CD4-positive, alpha-beta T cell (primary cell): ENCODE results near the gene ADAMTSL1. TPM values are rescaled to one million over a fixed set of nuclear protein-coding genes. Genes with fewer than 3 reads are reported as not detected.

ENCODE experiments used
- ATAC-seq: fragments of 200-7000 bp; cut with Tn5 transposase; one replicate; pipeline ENCODE4 v1.10.0; 2022; ENCODE audit warnings: mild to moderate bottlenecking; ENCODE audit not compliant: poor library complexity
- CTCF ChIA-PET: fragments of 350-600 bp; sonication (Branson Sonifier 250); formaldehyde crosslinking; loops from one replicate; lab custom pipeline; 2021; ENCODE audit warnings: antibody characterized with exemption, inconsistent platforms; lab: Charles Lee
- POLR2A ChIA-PET: fragments of 350-600 bp; sonication (Branson Sonifier 250); formaldehyde crosslinking; loops from one replicate; lab custom pipeline; 2021; ENCODE audit warnings: antibody characterized with exemption, inconsistent platforms; lab: Charles Lee
- DNase-seq, 14 experiments: peaks; one replicate each; pipeline ENCODE4 v3.0.0-alpha.2; 2013 to 2020; ENCODE audit warnings: mixed read lengths in 2 of 14
- H3K27ac ChIP-seq, 2 donors: one replicate each; pipeline versions ENCODE4 v1.5.1 to v1.7.0; 2013; ENCODE audit warnings: low read length in 2 of 2, low read depth in 1 of 2, mild to moderate bottlenecking in 1 of 2
- H3K27me3 ChIP-seq, 2 experiments: 1 replicate in 1 of 2; 2 replicates in 1 of 2; pipeline versions ENCODE4 v1.6.1 to v1.7.0; 2013; ENCODE audit warnings: low read length in 2 of 2, control low read depth in 1 of 2, mild to moderate bottlenecking in 1 of 2, moderate library complexity in 1 of 2; ENCODE audit not compliant: insufficient read depth in 2 of 2, control insufficient read depth in 1 of 2
- H3K36me3 ChIP-seq: one replicate; pipeline ENCODE4 v1.6.1; 2013; ENCODE audit warnings: low read length, control low read depth; ENCODE audit not compliant: insufficient read depth
- H3K4me1 ChIP-seq: one replicate; pipeline ENCODE4 v1.6.1; 2013; ENCODE audit warnings: low read length, control low read depth; ENCODE audit not compliant: insufficient read depth
- H3K4me3 ChIP-seq: one replicate; pipeline ENCODE4 v1.5.1; 2013; ENCODE audit warnings: mild to moderate bottlenecking, low read length, moderate library complexity
- H3K9me3 ChIP-seq, 2 experiments: 1 replicate in 1 of 2; 2 replicates in 1 of 2; pipeline versions ENCODE4 v1.6.1 to v1.7.0; 2013; ENCODE audit warnings: low read length in 2 of 2, mild to moderate bottlenecking in 2 of 2, control low read depth in 1 of 2, moderate library complexity in 1 of 2; ENCODE audit not compliant: control insufficient read depth in 1 of 2, insufficient read depth in 1 of 2
- H3K27ac Mint-ChIP-seq: one replicate; pipeline ENCODE4 v1.8.0; 2020; ENCODE audit warnings: mixed read lengths
- H3K27me3 Mint-ChIP-seq: one replicate; pipeline ENCODE4 v1.8.0; 2021; ENCODE audit warnings: mixed read lengths
- H3K36me3 Mint-ChIP-seq: one replicate; pipeline ENCODE4 v1.8.0; 2021; ENCODE audit warnings: low read depth, mixed read lengths
- H3K4me1 Mint-ChIP-seq: one replicate; pipeline ENCODE4 v1.8.0; 2021; ENCODE audit warnings: low read depth, mixed read lengths
- H3K4me3 Mint-ChIP-seq: one replicate; pipeline ENCODE4 v1.8.0; 2020; ENCODE audit warnings: mild to moderate bottlenecking, mixed read lengths
- H3K9me3 Mint-ChIP-seq: one replicate; pipeline ENCODE4 v1.8.0; 2020; ENCODE audit warnings: mixed read lengths
- intact Hi-C, 2 experiments: fragments of 100-400 bp; cut with DNase I in 1 of 2; cut with micrococcal nuclease in 1 of 2; formaldehyde crosslinking; loops; one replicate each; pipeline versions ENCODE4 v1.15.1 to v1.9.0; 2023 to 2025; cut with DNase I, micrococcal nuclease
- total RNA-seq, 174 experiments: library from RNA in 2 of 174; stranded (reverse) in 2 of 174; gene quantifications; one replicate each; pipeline ENCODE4 v1.2.3 and lab custom pipeline; 2021 to 2026
- TF ChIP-seq, protein P1 (sequence below): fragments of 200-600 bp; IDR thresholded peaks from one replicate; pipeline ENCODE4 v1.8.0; 2022; ENCODE audit warnings: antibody characterized with exemption, mild to moderate bottlenecking

The ADAMTSL1 gene
- total RNA-seq, 2 experiments from 2014 or later = not detected

DNA sequence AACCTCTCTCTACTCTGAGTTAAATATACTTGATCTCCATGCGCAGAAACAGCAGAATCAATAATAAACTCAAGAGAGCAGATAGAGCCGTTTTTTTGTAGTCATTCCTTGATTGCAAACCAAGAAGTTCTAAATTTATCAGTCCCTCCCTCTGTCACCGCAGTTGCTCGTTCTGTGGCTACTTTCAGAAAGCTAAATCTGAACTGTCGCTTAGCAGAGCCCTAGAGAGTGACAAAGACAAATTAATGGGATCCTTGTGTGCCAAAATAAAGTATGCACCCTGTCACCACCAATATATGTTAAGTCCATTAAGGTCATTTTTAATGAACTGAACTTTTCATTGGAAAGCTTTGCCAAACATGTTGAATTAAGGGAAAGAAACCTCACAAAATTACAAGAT lies 218.3 kb downstream of the ADAMTSL1 start:
- Histone ChIP-seq H3K4me3 (no peak overlapping the region), H3K27ac (no peak overlapping the region), H3K4me1 (no peaks in the 10 kb centered on the region), H3K27me3 (no peaks in the 10 kb centered on the region), H3K36me3 (no peaks in the 10 kb centered on the region), H3K9me3 (peaks cover 4 to 7% of the 10 kb centered on the region in 2 experiments)
- no peaks in the 10 kb centered on the region for H3K27me3 Mint-ChIP-seq
- ATAC-seq = no peak
- H3K27ac Mint-ChIP-seq = no peak overlapping the region
- H3K4me3 Mint-ChIP-seq = no peak overlapping the region
- no peak for DNase-seq
- TF ChIP-seq, protein P1, sequence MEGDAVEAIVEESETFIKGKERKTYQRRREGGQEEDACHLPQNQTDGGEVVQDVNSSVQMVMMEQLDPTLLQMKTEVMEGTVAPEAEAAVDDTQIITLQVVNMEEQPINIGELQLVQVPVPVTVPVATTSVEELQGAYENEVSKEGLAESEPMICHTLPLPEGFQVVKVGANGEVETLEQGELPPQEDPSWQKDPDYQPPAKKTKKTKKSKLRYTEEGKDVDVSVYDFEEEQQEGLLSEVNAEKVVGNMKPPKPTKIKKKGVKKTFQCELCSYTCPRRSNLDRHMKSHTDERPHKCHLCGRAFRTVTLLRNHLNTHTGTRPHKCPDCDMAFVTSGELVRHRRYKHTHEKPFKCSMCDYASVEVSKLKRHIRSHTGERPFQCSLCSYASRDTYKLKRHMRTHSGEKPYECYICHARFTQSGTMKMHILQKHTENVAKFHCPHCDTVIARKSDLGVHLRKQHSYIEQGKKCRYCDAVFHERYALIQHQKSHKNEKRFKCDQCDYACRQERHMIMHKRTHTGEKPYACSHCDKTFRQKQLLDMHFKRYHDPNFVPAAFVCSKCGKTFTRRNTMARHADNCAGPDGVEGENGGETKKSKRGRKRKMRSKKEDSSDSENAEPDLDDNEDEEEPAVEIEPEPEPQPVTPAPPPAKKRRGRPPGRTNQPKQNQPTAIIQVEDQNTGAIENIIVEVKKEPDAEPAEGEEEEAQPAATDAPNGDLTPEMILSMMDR = no peak
- POLR2A ChIA-PET = no interaction called here
- H3K36me3 Mint-ChIP-seq = no peaks in the 10 kb centered on the region
- H3K4me1 Mint-ChIP-seq = no peaks in the 10 kb centered on the region
- H3K9me3 Mint-ChIP-seq = peaks cover 11% of the 10 kb centered on the region
- CTCF ChIA-PET = no interaction called here
- intact Hi-C loops = no loop called here

DNA sequence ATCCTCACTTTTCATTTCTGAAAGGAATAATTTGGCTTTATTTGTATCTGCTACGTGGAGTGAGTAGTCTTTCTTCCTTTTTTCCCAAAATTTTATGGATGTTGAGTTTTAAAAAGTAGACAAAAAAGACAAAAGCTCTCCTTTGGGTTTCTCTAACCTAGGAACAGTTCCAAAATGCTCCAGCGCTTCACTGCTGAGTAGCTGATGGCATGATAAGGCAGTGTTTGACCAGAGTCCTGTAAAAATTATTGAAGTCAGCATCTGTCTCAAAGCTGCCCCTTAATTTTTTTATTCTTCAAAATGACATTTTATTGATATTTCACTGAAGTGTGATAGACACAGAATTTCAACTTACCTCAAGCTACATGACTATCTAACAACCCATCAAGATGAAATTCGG lies 219.0 kb downstream of the ADAMTSL1 start:
- H3K36me3 ChIP-seq = no peaks in the 10 kb centered on the region
- Mint-ChIP-seq H3K27ac (no peak overlapping the region), H3K4me3 (no peak overlapping the region), H3K4me1 (no peaks in the 10 kb centered on the region), H3K36me3 (no peaks in the 10 kb centered on the region), H3K9me3 (peaks cover 11% of the 10 kb centered on the region), H3K27me3 (no peaks in the 10 kb centered on the region)
- intact Hi-C loops = no loop called here
- no peak overlapping the region for H3K4me3 ChIP-seq
- H3K9me3 ChIP-seq = peaks cover 4 to 7% of the 10 kb centered on the region in 2 experiments
- H3K27me3 ChIP-seq = no peaks in the 10 kb centered on the region
- TF ChIP-seq, protein P1 = no peak
- ATAC-seq = no peak
- H3K27ac ChIP-seq = no peak overlapping the region
- CTCF ChIA-PET = no interaction called here
- POLR2A ChIA-PET = no interaction called here
- no peak for DNase-seq
- H3K4me1 ChIP-seq = no peaks in the 10 kb centered on the region

DNA sequence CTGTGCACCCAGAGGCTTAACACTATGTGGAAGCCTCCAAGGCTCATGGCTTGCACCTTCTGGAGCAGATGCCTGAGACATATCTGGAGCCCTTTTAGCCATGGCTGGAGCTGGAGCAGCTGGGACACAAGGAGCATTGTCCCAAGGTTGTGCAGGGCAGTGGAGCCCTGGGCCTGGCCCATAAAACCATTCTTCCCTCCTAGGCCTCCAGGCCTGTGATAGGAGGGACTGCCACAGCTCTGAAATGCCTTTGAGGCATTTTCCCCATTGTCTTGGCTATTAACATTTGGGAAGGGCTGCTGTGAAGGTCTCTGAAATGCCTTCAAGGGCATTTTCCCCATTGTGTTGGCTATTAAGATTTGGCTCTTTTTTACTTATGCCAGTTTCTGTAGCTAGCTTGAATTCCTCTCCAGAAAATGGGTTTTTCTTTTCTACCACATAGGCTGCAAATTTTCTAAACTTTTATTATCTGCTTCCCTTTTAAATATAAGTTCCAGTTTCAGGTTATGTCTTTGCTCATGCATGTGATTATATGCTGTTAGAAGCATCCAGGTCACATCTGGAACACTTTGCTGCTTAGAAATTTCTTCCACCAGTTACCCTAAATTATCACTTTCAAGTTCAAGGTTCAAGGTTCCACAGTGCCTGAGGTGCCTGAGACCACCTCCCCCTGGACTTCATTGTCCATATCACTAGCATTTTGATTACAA lies 221.2 kb downstream of the ADAMTSL1 start:
- ChIA-PET CTCF (no interaction called here), POLR2A (no interaction called here)
- H3K27me3 ChIP-seq = no peaks in the 10 kb centered on the region
- no peaks in the 10 kb centered on the region for H3K36me3 ChIP-seq
- Mint-ChIP-seq H3K27me3 (no peaks in the 10 kb centered on the region), H3K36me3 (no peaks in the 10 kb centered on the region), H3K4me3 (no peak overlapping the region), H3K9me3 (peaks cover 11% of the 10 kb centered on the region), H3K27ac (no peak overlapping the region), H3K4me1 (no peaks in the 10 kb centered on the region)
- peaks cover 4 to 7% of the 10 kb centered on the region in 2 experiments for H3K9me3 ChIP-seq
- no peaks in the 10 kb centered on the region for H3K4me1 ChIP-seq
- no peak overlapping the region for H3K27ac ChIP-seq
- no peak overlapping the region for H3K4me3 ChIP-seq
- no peak for DNase-seq
- TF ChIP-seq, protein P1 = no peak
- ATAC-seq = no peak
- intact Hi-C loops = no loop called here
